ENCODE data around the gene MZB1.
A peak's percentile ranks its signal among the peaks of the same experiment; 100 is the strongest.

The MZB1 gene

DNA sequence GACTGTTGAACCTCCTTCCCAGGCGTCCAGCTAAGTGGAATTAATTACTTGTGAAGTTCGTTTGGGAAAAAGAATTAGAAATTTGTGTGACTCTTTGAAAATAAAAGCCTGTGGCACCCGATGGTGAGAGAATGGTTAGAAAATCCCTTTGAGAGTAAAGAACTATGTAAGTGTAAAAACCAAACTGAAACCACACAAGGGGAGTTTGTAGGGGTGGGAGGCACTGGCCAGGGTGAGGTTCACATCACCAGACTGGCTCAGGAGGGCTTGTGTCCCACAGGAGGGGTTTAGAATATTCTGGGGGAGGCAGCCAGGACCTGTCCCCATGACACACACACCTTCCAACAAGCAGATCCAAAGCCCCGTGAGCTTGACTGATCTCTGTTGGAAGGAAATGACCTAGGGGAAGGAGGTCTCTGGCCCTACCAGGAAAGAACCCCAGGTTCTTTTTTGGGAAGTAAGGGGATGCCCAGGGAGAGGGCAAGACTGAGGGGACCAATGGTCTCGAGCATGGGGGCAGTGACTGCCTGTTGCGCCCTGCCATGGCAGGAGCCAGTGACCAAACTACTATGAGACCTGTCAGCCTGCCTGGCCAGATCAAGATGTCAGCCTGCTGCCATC, 9.9 kb upstream of the MZB1 start:
- 91 to 94% methylated on average over 5 of the region's 6 CpGs for WGBS, 2 experiments (ENCODE audit: insufficient coverage in 2 of 2)
- peaks cover 17% of the 10 kb centered on the region for H3K36me3 ChIP-seq (ENCODE audit: control insufficient read depth, insufficient read depth, low read length)

DNA sequence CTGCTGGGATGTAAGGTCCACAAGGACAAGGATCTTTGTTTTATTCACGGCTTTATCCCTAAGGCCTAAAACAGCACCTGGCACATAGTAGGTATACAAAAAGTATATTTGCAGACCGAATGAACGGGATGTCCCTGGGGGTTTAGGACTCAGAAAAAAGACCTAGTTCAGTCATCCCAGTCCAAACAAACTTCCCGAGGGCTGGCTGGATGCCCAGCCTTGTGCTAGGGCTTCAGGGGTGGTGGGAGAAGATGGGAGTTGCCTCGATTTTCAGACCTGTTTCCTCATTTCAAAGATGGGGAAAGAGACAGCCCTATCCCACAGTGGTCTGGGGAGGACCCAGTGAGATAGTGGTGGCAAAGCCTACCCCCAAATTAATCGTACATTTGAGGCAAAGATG, 8.2 kb upstream of the MZB1 start:
- Histone ChIP-seq H3K36me3 (ENCODE audit: control insufficient read depth, insufficient read depth, low read length) (peaks cover 17% of the 10 kb centered on the region), H3K27ac (ENCODE audit: low read depth, low read length, severe bottlenecking) (no peak overlapping the region), H3K9me3 (ENCODE audit: control insufficient read depth, low read length) (no peaks in the 10 kb centered on the region), H3K4me1 (ENCODE audit: control insufficient read depth, insufficient read depth, low read length, poor library complexity, severe bottlenecking) (no peaks in the 10 kb centered on the region), H3K4me3 (ENCODE audit: extremely low read depth, insufficient read depth, low read length, poor library complexity, severe bottlenecking) (no peak overlapping the region)
- WGBS, 2 experiments (ENCODE audit: insufficient coverage in 2 of 2), result 89 to 95% methylated on average over 4 to 5 of the region's 6 CpGs

More for the DNA sequence above, 9.9 kb upstream of the MZB1 start:
- peaks cover 5% of the 10 kb centered on the region for H3K4me1 ChIP-seq (ENCODE audit: control insufficient read depth, insufficient read depth, low read length, poor library complexity, severe bottlenecking)
- H3K9me3 ChIP-seq (ENCODE audit: control insufficient read depth, low read length), result no peaks in the 10 kb centered on the region
- no peak overlapping the region for H3K27ac ChIP-seq (ENCODE audit: low read depth, low read length, severe bottlenecking)
- H3K4me3 ChIP-seq (ENCODE audit: extremely low read depth, insufficient read depth, low read length, poor library complexity, severe bottlenecking), result no peak overlapping the region

DNA sequence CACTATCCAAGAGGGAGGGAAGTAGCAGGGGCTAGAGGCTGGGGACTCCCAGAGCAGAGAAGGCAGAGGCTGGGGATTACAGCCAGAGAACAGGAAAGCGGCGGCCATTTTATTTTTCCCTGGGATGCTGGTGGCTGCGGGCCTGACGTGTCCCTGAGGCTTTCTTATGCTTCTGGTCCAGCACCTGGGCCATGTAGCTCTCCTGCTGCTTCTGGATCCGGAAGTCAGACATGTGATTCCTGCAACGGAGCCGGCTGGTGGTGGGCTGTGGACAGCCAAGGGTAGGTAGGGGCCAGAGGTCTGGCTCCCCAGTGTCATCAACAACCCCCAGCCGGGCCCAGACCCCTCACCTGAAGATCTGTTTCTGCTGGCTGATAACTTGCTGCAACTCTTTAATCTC, 7.0 kb upstream of the MZB1 start:
- H3K36me3 ChIP-seq (ENCODE audit: control insufficient read depth, insufficient read depth, low read length), result peaks cover 17% of the 10 kb centered on the region
- H3K27ac ChIP-seq (ENCODE audit: low read depth, low read length, severe bottlenecking), result no peak overlapping the region
- no peaks in the 10 kb centered on the region for H3K4me1 ChIP-seq (ENCODE audit: control insufficient read depth, insufficient read depth, low read length, poor library complexity, severe bottlenecking)
- WGBS, 2 experiments (ENCODE audit: insufficient coverage in 2 of 2), result 85 to 92% methylated on average over 5 to 7 of the region's 8 CpGs
- no peak overlapping the region for H3K4me3 ChIP-seq (ENCODE audit: extremely low read depth, insufficient read depth, low read length, poor library complexity, severe bottlenecking)
- no peaks in the 10 kb centered on the region for H3K9me3 ChIP-seq (ENCODE audit: control insufficient read depth, low read length)

DNA sequence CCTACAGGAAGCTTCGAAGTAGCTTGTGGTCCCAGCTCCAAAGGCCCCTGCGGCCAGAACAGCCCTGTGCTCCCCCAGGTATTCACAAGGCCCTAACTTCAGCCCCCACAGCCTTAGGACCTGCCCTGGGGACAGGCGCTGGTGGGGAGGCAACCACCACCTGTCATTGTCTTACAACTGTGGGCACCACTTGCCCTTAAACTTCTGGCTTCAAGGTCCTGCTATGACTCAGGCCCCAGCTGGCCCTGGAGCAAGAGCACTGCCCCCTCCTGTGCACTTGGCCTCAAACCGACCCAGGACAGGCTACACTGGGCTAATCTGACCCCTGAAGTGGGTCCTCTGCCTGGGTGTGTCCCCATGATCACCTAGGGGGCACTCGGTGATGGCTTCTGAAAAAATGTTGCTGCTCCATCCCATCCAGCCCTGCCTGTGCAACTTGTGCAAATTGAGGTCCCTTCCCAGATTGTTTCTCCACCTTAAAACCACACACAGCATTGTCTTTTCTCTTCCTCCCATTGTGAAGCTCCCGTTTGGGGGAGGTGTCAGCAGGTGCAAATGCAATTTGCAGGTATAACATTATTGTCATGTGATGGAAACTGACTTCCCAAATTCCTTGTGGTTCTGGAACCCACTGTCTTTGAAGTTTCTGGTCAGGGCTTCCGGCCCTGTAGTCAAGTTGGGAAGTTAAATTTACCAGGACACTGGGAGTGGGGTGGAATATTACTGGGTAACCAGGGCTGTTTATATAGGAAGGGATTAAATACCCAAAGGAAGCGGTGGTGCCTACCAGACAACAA, 6.3 kb upstream of the MZB1 start:
- no peak overlapping the region for H3K4me3 ChIP-seq (ENCODE audit: extremely low read depth, insufficient read depth, low read length, poor library complexity, severe bottlenecking)
- no peak overlapping the region for H3K27ac ChIP-seq (ENCODE audit: low read depth, low read length, severe bottlenecking)
- no peaks in the 10 kb centered on the region for H3K4me1 ChIP-seq (ENCODE audit: control insufficient read depth, insufficient read depth, low read length, poor library complexity, severe bottlenecking)
- peaks cover 17% of the 10 kb centered on the region for H3K36me3 ChIP-seq (ENCODE audit: control insufficient read depth, insufficient read depth, low read length)
- 78 to 85% methylated on average over 5 of the region's 8 CpGs for WGBS, 2 experiments (ENCODE audit: insufficient coverage in 2 of 2)
- H3K9me3 ChIP-seq (ENCODE audit: control insufficient read depth, low read length), result no peaks in the 10 kb centered on the region

DNA sequence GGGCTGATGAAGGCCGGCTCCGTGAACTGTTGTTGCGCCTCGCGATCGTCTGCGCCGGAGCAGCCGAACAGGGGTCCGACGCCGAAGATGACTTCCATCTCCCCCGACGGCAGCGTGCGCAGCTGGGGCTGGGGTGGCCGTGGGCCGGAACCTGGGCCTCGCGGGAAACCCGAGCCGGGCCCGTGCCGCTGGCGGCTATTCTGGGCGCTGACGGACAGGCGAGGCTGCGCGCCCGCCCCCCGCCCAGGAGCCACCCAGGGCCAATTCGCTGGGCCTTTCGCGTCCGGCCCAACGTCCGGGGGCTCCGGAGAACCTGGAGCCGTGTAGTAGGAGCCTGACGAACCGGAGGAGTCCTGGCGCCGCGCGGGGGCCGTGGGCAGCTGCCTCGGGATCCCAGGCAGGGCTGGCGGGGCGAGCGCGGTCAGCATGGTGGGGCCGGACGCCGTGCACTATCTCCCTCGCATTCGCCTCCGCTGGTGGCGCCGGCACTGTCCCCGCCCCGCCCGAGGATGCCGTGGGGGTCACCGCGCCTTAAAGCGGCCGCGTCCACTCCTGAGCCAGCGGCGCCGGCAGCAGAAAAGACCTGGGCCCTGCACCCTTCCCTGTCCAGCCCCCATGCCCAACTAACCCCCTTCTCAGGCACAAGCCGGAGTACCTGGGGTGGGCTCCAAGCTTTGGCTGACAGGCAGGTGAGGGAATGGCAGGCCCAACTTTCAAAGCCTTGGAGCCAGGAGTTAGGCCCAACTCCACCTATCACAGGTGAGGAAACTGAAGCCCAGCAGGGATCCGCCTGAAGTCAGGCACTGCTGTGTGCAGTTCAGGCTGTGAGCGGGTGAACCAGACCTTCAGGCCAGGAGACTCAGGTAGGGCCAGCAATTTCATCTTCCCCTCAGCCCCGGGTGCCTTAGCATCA, 5.2 kb upstream of the MZB1 start, which contains the start of gene PROB1:
Gene PROB1 (minus strand): TSS at position 451 of the 913 bp plus-strand sequence. CDS start 23 bp downstream, at position 428.
- no peaks in the 10 kb centered on the region for H3K9me3 ChIP-seq (ENCODE audit: control insufficient read depth, low read length)
- WGBS, 2 experiments (ENCODE audit: insufficient coverage in 2 of 2), result 71 to 74% methylated on average over 59 to 71 of the region's 76 CpGs
- H3K4me3 ChIP-seq (ENCODE audit: extremely low read depth, insufficient read depth, low read length, poor library complexity, severe bottlenecking), result peak within 1 kb of the TSS; percentile 39
- H3K27ac ChIP-seq (ENCODE audit: low read depth, low read length, severe bottlenecking), result no peak within 1 kb of the TSS
- H3K4me1 ChIP-seq (ENCODE audit: control insufficient read depth, insufficient read depth, low read length, poor library complexity, severe bottlenecking), result no peaks in the 10 kb centered on the region
- H3K36me3 ChIP-seq (ENCODE audit: control insufficient read depth, insufficient read depth, low read length), result peaks cover 7% of the 10 kb centered on the region

DNA sequence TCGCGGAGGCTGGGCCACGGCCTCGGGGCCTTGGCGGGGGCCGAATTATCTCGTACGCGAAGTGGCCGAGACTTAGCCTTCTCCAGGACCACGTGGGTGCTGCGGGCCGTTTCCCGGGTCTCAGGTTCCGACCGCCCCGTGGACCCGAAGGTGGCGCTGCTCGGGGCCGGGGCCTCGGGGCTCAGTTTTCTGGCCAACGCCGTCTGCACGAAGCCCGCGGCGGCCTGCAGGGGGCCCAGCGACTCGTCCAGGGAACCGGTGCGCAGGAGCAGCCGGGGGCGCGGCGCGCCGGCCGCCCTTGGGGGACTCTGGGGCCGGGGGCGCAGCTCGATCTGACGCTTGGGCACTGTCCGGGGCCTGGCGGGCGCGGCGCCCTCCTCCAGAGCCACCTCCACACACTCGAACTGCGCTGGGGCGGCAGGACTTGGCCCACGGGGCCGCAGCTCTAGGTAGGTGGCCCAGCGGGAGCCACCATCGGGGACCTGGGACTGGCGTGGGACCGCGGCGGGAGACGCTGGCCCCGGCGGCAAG, 4.5 kb upstream of the MZB1 start:
- Histone ChIP-seq H3K9me3 (ENCODE audit: control insufficient read depth, low read length) (no peaks in the 10 kb centered on the region), H3K36me3 (ENCODE audit: control insufficient read depth, insufficient read depth, low read length) (peaks cover 3% of the 10 kb centered on the region), H3K27ac (ENCODE audit: low read depth, low read length, severe bottlenecking) (no peak overlapping the region), H3K4me3 (ENCODE audit: extremely low read depth, insufficient read depth, low read length, poor library complexity, severe bottlenecking) (peak overlapping the region; percentile 39), H3K4me1 (ENCODE audit: control insufficient read depth, insufficient read depth, low read length, poor library complexity, severe bottlenecking) (no peaks in the 10 kb centered on the region)
- 4 to 12% methylated on average over 36 to 58 of the region's 62 CpGs for WGBS, 2 experiments (ENCODE audit: insufficient coverage in 2 of 2)

DNA sequence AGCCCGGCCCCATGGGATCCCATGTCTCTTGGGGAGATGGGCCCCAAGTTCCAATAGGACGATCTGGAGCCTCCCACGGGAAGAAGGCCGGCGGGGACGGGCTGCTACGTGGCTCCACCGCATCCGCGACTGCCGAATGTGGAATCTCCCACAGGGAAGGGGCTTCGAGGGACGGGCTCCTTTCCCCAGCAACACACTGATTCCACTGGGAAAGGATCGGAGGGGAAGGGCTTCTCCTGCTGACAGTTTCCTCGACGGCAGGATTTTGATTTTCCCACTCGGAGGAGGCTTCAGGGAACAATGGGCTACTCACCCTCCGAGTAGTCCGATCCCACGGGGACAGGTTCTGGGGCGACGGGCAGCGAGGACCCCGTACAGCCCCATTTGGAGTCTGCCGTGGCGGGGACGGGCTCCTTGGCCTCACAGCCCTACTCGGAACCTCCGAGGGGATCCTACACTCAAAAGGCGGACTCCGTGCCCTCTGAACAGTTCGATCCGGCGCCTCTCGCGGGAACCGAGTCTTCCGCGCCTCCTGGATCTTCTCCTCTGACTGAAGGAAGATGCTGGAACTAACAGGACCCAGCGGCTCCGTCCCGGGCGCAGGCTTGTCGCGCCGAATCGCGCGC, 3.9 kb upstream of the MZB1 start:
- peaks cover 1% of the 10 kb centered on the region for H3K4me1 ChIP-seq (ENCODE audit: control insufficient read depth, insufficient read depth, low read length, poor library complexity, severe bottlenecking)
- 10 to 12% methylated on average over 44 to 45 of the region's 49 CpGs for WGBS, 2 experiments (ENCODE audit: insufficient coverage in 2 of 2)
- no peak overlapping the region for H3K27ac ChIP-seq (ENCODE audit: low read depth, low read length, severe bottlenecking)
- peak overlapping the region; percentile 39 for H3K4me3 ChIP-seq (ENCODE audit: extremely low read depth, insufficient read depth, low read length, poor library complexity, severe bottlenecking)
- peaks cover 3% of the 10 kb centered on the region for H3K36me3 ChIP-seq (ENCODE audit: control insufficient read depth, insufficient read depth, low read length)
- no peaks in the 10 kb centered on the region for H3K9me3 ChIP-seq (ENCODE audit: control insufficient read depth, low read length)

DNA sequence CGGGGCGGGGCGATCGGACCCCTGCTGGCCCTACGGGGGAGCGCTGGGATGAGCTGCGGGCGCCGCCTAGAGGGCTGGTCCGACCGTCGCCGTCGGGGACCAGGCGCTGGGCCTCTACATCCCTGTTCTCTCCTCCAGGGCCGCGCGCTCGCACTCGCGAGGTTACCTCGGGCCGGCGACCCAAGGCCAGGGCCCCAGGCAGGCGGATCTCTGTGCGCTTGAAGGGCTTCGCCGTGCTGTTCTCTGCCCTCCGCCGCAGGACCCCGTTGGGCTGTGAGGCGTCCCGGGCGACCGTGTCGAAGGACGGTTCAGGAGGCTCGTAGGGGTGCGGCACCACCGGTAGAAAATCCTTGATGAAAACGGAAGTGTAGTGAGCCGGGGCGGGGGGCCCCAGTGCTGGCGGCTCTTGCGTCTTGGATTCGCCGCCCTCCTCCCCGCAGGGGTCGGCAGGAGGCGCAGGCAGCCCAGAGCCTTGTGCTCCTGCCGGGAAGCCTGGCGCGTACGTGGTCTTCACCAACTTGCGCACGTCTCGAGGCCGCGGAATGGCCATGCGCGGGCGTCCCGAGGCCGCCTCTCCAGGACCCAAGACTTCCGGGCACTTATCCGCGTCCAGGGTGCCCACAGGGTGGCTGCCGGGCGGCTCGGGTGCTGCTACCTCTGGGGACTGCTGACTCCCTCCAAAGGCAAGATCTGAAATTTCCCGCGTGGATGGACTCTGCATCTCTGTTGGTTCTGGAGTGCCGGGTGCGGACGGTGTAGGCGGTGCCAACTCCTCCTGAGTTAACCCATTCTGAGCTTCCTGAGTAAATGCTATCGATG, 3.2 kb upstream of the MZB1 start:
- Histone ChIP-seq H3K27ac (ENCODE audit: low read depth, low read length, severe bottlenecking) (no peak overlapping the region), H3K9me3 (ENCODE audit: control insufficient read depth, low read length) (no peaks in the 10 kb centered on the region), H3K36me3 (ENCODE audit: control insufficient read depth, insufficient read depth, low read length) (peaks cover 3% of the 10 kb centered on the region), H3K4me3 (ENCODE audit: extremely low read depth, insufficient read depth, low read length, poor library complexity, severe bottlenecking) (peak overlapping the region; percentile 39), H3K4me1 (ENCODE audit: control insufficient read depth, insufficient read depth, low read length, poor library complexity, severe bottlenecking) (peaks cover 8% of the 10 kb centered on the region)
- 6 to 7% methylated on average over 75 of the region's 77 CpGs for WGBS, 2 experiments (ENCODE audit: insufficient coverage in 2 of 2)

DNA sequence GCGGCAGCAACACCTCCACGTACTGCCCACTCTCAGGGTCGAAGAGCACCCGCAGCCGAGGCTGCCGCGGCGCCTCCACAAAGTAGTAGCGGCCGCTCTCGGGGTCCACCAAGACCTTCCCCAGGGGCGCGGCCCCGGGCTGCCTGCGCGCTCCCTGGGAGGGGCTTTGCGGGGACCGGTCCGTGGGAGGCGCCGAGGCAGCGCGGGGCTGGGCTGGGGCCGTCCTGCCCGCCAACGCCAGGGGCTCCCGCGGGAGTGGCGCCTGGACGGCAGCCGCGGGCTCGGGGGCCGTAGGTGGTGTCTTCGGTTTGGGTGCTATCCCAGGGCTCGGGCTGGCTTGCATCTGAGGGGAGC, 2.6 kb upstream of the MZB1 start:
- 20 to 30% methylated on average over 18 to 35 of the region's 36 CpGs for WGBS, 2 experiments (ENCODE audit: insufficient coverage in 2 of 2)
- H3K4me3 ChIP-seq (ENCODE audit: extremely low read depth, insufficient read depth, low read length, poor library complexity, severe bottlenecking), result peak overlapping the region; percentile 39
- no peaks in the 10 kb centered on the region for H3K9me3 ChIP-seq (ENCODE audit: control insufficient read depth, low read length)
- H3K27ac ChIP-seq (ENCODE audit: low read depth, low read length, severe bottlenecking), result no peak overlapping the region
- H3K36me3 ChIP-seq (ENCODE audit: control insufficient read depth, insufficient read depth, low read length), result peaks cover 3% of the 10 kb centered on the region
- H3K4me1 ChIP-seq (ENCODE audit: control insufficient read depth, insufficient read depth, low read length, poor library complexity, severe bottlenecking), result peaks cover 10% of the 10 kb centered on the region

Measured in mesodermal cell (in vitro differentiated cells).